ENCODE data around the gene UPP2. TPM values are rescaled to one million over a fixed set of nuclear protein-coding genes. Genes with fewer than 3 reads are reported as not detected.

Gene UPP2
- total RNA-seq, 4 donors from 2014 or later = 0.28 TPM; not detected in 3

DNA sequence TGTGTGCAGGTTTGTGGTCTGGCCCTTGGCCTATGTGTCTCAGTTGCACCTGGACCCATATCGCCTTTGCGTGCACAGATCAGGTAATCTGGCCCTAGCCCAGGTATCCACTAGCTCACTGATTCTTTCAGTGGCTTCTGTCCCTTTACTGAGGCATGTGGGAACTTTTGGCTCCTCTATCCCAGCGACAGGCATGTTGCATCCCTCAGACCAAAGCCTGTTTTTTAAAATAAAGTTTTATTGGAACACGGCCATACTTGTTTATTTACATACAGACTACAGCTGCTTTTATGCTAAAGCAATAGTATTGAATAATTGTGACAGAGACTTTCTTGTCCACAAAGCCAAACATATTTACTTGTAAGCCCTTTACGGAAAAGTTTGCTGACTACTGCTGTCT is 39.9 kb upstream of the UPP2 start:
- intact Hi-C loops (cut with DNase I; ENCODE audit: low total_unique reads) = no loop called here
- TF ChIP-seq POLR2A (IDR thresholded peaks at IDR 0.05) = no peak
- TF ChIP-seq, protein P1, sequence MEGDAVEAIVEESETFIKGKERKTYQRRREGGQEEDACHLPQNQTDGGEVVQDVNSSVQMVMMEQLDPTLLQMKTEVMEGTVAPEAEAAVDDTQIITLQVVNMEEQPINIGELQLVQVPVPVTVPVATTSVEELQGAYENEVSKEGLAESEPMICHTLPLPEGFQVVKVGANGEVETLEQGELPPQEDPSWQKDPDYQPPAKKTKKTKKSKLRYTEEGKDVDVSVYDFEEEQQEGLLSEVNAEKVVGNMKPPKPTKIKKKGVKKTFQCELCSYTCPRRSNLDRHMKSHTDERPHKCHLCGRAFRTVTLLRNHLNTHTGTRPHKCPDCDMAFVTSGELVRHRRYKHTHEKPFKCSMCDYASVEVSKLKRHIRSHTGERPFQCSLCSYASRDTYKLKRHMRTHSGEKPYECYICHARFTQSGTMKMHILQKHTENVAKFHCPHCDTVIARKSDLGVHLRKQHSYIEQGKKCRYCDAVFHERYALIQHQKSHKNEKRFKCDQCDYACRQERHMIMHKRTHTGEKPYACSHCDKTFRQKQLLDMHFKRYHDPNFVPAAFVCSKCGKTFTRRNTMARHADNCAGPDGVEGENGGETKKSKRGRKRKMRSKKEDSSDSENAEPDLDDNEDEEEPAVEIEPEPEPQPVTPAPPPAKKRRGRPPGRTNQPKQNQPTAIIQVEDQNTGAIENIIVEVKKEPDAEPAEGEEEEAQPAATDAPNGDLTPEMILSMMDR (IDR thresholded peaks at IDR 0.05) = no peak
- Histone ChIP-seq H3K27ac (no peak overlapping the region), H3K4me1 (no peaks in the 10 kb centered on the region), H3K27me3 (no peaks in the 10 kb centered on the region), H3K9me3 (no peaks in the 10 kb centered on the region), H3K36me3 (no peaks in the 10 kb centered on the region), H3K4me3 (no peak overlapping the region)
- no peak for DNase-seq

- H3K4me1 ChIP-seq = no peaks in the 10 kb centered on the region
- H3K27ac ChIP-seq = no peak overlapping the region
- DNase-seq = no peak
- H3K36me3 ChIP-seq = no peaks in the 10 kb centered on the region
- no peaks in the 10 kb centered on the region for H3K9me3 ChIP-seq
- intact Hi-C loops (cut with DNase I; ENCODE audit: low total_unique reads) = no loop called here
- no peak overlapping the region for H3K4me3 ChIP-seq
- TF ChIP-seq, protein P1 (IDR thresholded peaks at IDR 0.05) = no peak
- no peak for TF ChIP-seq POLR2A (IDR thresholded peaks at IDR 0.05)
- H3K27me3 ChIP-seq = no peaks in the 10 kb centered on the region
Measured at GRCh38 chr2:158066046-158066713, 35.5 kb upstream of the UPP2 start.

DNA sequence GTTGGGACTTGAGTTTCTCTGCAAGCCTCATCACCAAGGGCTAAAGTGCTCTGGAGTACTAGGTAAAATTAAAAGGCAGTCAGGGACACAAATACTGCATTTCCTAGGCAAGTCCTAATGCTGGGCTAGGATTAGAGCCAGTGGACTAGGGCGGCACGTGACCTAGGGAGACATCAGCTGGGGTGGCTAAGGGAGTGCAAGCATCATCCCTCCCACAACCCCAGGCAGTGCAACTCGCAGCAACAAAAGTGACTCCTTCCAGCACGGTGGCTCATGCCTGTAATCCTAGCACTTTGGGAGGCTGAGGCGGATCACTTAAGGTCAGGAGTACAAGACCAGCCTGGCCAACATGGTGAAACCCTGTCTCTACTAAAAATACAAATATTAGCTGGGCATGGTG is 30.7 kb upstream of the UPP2 start:
- H3K27me3 ChIP-seq = no peaks in the 10 kb centered on the region
- DNase-seq = no peak
- H3K36me3 ChIP-seq = no peaks in the 10 kb centered on the region
- TF ChIP-seq, protein P1 (IDR thresholded peaks at IDR 0.05) = no peak
- no peak for TF ChIP-seq POLR2A (IDR thresholded peaks at IDR 0.05)
- no peaks in the 10 kb centered on the region for H3K9me3 ChIP-seq
- no peak overlapping the region for H3K27ac ChIP-seq
- H3K4me1 ChIP-seq = no peaks in the 10 kb centered on the region
- intact Hi-C loops (cut with DNase I; ENCODE audit: low total_unique reads) = no loop called here
- H3K4me3 ChIP-seq = no peak overlapping the region

DNA sequence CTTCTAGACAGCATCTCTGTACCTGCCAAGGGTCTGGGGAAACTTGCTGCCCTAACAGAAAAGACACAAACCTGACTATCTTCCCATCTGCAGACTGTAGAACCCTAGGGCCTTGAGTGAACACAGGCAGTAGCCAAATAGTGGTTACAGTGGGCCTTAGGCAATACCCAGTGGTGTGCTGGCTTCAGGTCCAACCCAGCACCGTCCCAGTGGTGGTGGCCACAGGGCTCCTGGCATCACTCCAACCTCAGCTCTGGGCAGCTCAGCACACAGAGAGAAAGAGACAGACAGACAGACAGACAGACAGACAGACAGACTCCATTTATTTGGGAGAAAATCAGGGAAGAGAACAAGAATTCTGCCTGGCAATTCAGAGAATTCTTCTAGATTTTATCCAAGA is 29.3 kb upstream of the UPP2 start:
- TF ChIP-seq POLR2A (IDR thresholded peaks at IDR 0.05) = no peak
- TF ChIP-seq, protein P1 (IDR thresholded peaks at IDR 0.05) = no peak
- Histone ChIP-seq H3K27ac (no peak overlapping the region), H3K9me3 (no peaks in the 10 kb centered on the region), H3K4me1 (no peaks in the 10 kb centered on the region), H3K27me3 (no peaks in the 10 kb centered on the region), H3K4me3 (no peak overlapping the region), H3K36me3 (no peaks in the 10 kb centered on the region)
- no peak for DNase-seq
- intact Hi-C loops (cut with DNase I; ENCODE audit: low total_unique reads) = no loop called here

DNA sequence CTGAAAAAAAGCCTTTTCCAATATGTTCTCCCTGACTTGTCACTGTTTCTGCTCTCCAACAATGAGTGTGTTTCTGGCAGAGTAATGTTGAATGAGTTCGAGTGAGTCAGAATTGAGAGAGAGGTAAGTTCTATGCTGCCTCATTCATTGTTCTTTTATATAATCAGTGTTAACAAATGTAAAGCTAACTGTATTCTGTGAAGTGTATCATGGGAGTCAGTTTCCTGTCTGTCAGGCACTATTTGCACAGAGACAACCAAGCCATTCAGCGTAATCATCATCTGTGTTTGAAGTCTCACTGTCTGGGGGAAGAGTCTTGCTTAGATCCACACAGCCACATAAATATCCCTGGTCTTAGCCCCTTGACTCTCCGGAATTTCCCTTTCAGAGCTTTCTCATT is 22.0 kb upstream of the UPP2 start:
- H3K36me3 ChIP-seq = no peaks in the 10 kb centered on the region
- no peaks in the 10 kb centered on the region for H3K4me1 ChIP-seq
- TF ChIP-seq POLR2A (IDR thresholded peaks at IDR 0.05) = no peak
- TF ChIP-seq, protein P1 (IDR thresholded peaks at IDR 0.05) = no peak
- intact Hi-C loops (cut with DNase I; ENCODE audit: low total_unique reads) = no loop called here
- DNase-seq = no peak
- no peak overlapping the region for H3K27ac ChIP-seq
- H3K9me3 ChIP-seq = no peaks in the 10 kb centered on the region
- H3K27me3 ChIP-seq = no peaks in the 10 kb centered on the region
- H3K4me3 ChIP-seq = no peak overlapping the region

Measured in uterus (tissue), 4 donors.